Endodermal cell (in vitro differentiated cells): Measurements from ENCODE around the gene HBS1L. TPM values are rescaled to one million over a fixed set of nuclear protein-coding genes. Genes with fewer than 3 reads are reported as not detected.

Experiments
- DNase-seq: peaks from one replicate; pipeline ENCODE4 v3.0.0-alpha.2; 2017
- H3K27ac ChIP-seq: 2 replicates; pipeline ENCODE4 v1.5.1; 2013; ENCODE audit warnings: mild to moderate bottlenecking, low read depth, low read length, moderate library complexity
- H3K27me3 ChIP-seq: 2 replicates; pipeline ENCODE4 v1.6.1; 2013; ENCODE audit warnings: mild to moderate bottlenecking, low read length, moderate library complexity; ENCODE audit not compliant: insufficient read depth, control insufficient read depth, poor library complexity, severe bottlenecking
- H3K36me3 ChIP-seq: 2 replicates; pipeline ENCODE4 v1.7.0; 2013; ENCODE audit warnings: mild to moderate bottlenecking, low read length, moderate library complexity; ENCODE audit not compliant: control insufficient read depth, insufficient read depth
- H3K4me1 ChIP-seq: one replicate; pipeline ENCODE4 v1.7.0; 2013; ENCODE audit warnings: low read length; ENCODE audit not compliant: control insufficient read depth, insufficient read depth
- H3K4me3 ChIP-seq: 2 replicates; pipeline ENCODE4 v1.5.1; 2013; ENCODE audit warnings: mild to moderate bottlenecking, low read length, moderate library complexity
- H3K9ac ChIP-seq: 2 replicates; pipeline ENCODE4 v1.6.1; 2013; ENCODE audit warnings: mild to moderate bottlenecking, low read length, moderate library complexity; ENCODE audit not compliant: poor library complexity, severe bottlenecking; ENCODE audit errors: extremely low read depth
- H3K9me3 ChIP-seq: 2 replicates; pipeline ENCODE4 v1.6.1; 2013; ENCODE audit warnings: mild to moderate bottlenecking, low read length, moderate library complexity; ENCODE audit not compliant: control insufficient read depth
- H3K27ac Mint-ChIP-seq: 2 replicates; pipeline ENCODE4 v1.8.0; 2020; ENCODE audit warnings: mixed read lengths
- H3K27me3 Mint-ChIP-seq: 2 replicates; pipeline ENCODE4 v1.8.0; 2021; ENCODE audit warnings: mild to moderate bottlenecking, mixed read lengths; ENCODE audit not compliant: insufficient read depth
- H3K36me3 Mint-ChIP-seq: 2 replicates; pipeline ENCODE4 v1.8.0; 2020; ENCODE audit warnings: low read depth, mixed read lengths
- H3K4me1 Mint-ChIP-seq: 2 replicates; pipeline ENCODE4 v1.8.0; 2020; ENCODE audit warnings: mixed read lengths
- H3K4me3 Mint-ChIP-seq: 2 replicates; pipeline ENCODE4 v1.8.0; 2020; ENCODE audit warnings: mild to moderate bottlenecking, moderate library complexity, mixed read lengths
- H3K9me3 Mint-ChIP-seq: 2 replicates; pipeline ENCODE4 v1.8.0; 2020; ENCODE audit warnings: mild to moderate bottlenecking, mixed read lengths
- CTCF ChIP-seq: fragments of 200-600 bp; sonication (generic); conservative IDR thresholded peaks from 2 replicates; pipeline ENCODE4 v1.5.0; 2021; ENCODE audit warnings: antibody characterized with exemption, mild to moderate bottlenecking
- WGBS, 2 experiments: methylation state at CpG; one replicate each; pipeline versions ENCODE4 v1.1.5 to v1.1.7; 2013; ENCODE audit warnings: missing lambda C conversion rate in 2 of 2, mixed read lengths in 1 of 2; ENCODE audit not compliant: insufficient coverage in 1 of 2, insufficient read length in 1 of 2; 5-methylcytosine and 5-hydroxymethylcytosine counted together
- total RNA-seq, 2 donors: library from RNA; stranded (reverse); fragmentation: NEBNext Ultra II Directional in 1 of 2; extraction: Animal tissue kit (Norgen Biotek cat#: 25700) in 1 of 2; gene quantifications; 2 replicates in 1 of 2; 3 replicates in 1 of 2; pipeline ENCODE4 v1.2.1, GENCODE V29; 2021

The HBS1L gene
- total RNA-seq, 2 donors from 2014 or later = 106 to 122 TPM

GRCh38 chr6:135054226-135054568 lies 425 bp downstream of the HBS1L start:
- peak overlapping the region; percentile 100 for H3K27ac Mint-ChIP-seq
- peaks cover 5% of the 10 kb centered on the region for H3K36me3 Mint-ChIP-seq
- H3K27me3 Mint-ChIP-seq = no peaks in the 10 kb centered on the region
- no peaks in the 10 kb centered on the region for H3K4me1 ChIP-seq
- H3K9me3 ChIP-seq = no peaks in the 10 kb centered on the region
- H3K27me3 ChIP-seq = no peaks in the 10 kb centered on the region
- H3K4me3 ChIP-seq = peak overlapping the region; percentile 95
- H3K4me3 Mint-ChIP-seq = peak overlapping the region; percentile 100
- H3K27ac ChIP-seq = peak overlapping the region; percentile 79
- H3K9me3 Mint-ChIP-seq = no peaks in the 10 kb centered on the region
- peaks cover 14% of the 10 kb centered on the region for H3K36me3 ChIP-seq
- TF ChIP-seq CTCF = no peak
- H3K4me1 Mint-ChIP-seq = peaks cover 13% of the 10 kb centered on the region
- 0% methylated on average over 5 to 9 of the region's 9 CpGs for WGBS, 2 experiments
- no peak for DNase-seq
- H3K9ac ChIP-seq = peak overlapping the region; percentile 97

- H3K4me1 ChIP-seq = no peaks in the 10 kb centered on the region
- Mint-ChIP-seq H3K9me3 (no peaks in the 10 kb centered on the region), H3K27ac (peak overlapping the region; percentile 100), H3K4me1 (peaks cover 13% of the 10 kb centered on the region), H3K4me3 (peak overlapping the region; percentile 100), H3K27me3 (no peaks in the 10 kb centered on the region), H3K36me3 (peaks cover 13% of the 10 kb centered on the region)
- TF ChIP-seq CTCF = no peak
- 80% methylated on average over 1 to 2 of the region's 2 CpGs for WGBS, 2 experiments
- no peak for DNase-seq
- peaks cover 22% of the 10 kb centered on the region for H3K36me3 ChIP-seq
- H3K9me3 ChIP-seq = no peaks in the 10 kb centered on the region
- H3K27ac ChIP-seq = no peak overlapping the region
- peak overlapping the region; percentile 95 for H3K4me3 ChIP-seq
- no peaks in the 10 kb centered on the region for H3K27me3 ChIP-seq
- peak overlapping the region; percentile 97 for H3K9ac ChIP-seq
Measured at GRCh38 chr6:135053406-135053805, 1.2 kb downstream of the HBS1L start.

GRCh38 chr6:135052939-135053338 lies 1.7 kb downstream of the HBS1L start:
- Mint-ChIP-seq H3K9me3 (no peaks in the 10 kb centered on the region), H3K4me3 (peak overlapping the region; percentile 100), H3K4me1 (peaks cover 13% of the 10 kb centered on the region), H3K27ac (peak overlapping the region; percentile 6), H3K36me3 (peaks cover 15% of the 10 kb centered on the region), H3K27me3 (no peaks in the 10 kb centered on the region)
- Histone ChIP-seq H3K4me3 (peak overlapping the region; percentile 95), H3K36me3 (peaks cover 26% of the 10 kb centered on the region), H3K4me1 (no peaks in the 10 kb centered on the region), H3K9ac (peak overlapping the region; percentile 97), H3K9me3 (no peaks in the 10 kb centered on the region), H3K27me3 (no peaks in the 10 kb centered on the region), H3K27ac (no peak overlapping the region)
- DNase-seq = no peak
- TF ChIP-seq CTCF = no peak
- whole genome bisulfite sequencing, 2 experiments = 75 to 82% methylated on average over 3 of the region's 3 CpGs
